Smooth muscle cell (in vitro differentiated cells): ENCODE data around the gene AMFR. TPM values are rescaled to one million over a fixed set of nuclear protein-coding genes. Genes with fewer than 3 reads are reported as not detected.

Experiments
- DNase-seq: peaks from one replicate; lab custom pipeline; 2025; ENCODE audit not compliant: unreplicated experiment; lab: John Stamatoyannopoulos, UW
- H2AFZ ChIP-seq: fragments of 200-600 bp; sonication (generic); 2 replicates; pipeline ENCODE4 v1.6.0; 2016; ENCODE audit warnings: antibody characterized with exemption, low read depth, mild to moderate bottlenecking
- H3F3A ChIP-seq: fragments of 200-600 bp; sonication (generic); 2 replicates; pipeline ENCODE4 v1.6.0; 2017; ENCODE audit warnings: antibody characterized with exemption, low read depth
- H3K27ac ChIP-seq: fragments of 200-600 bp; sonication (generic); 2 replicates; pipeline ENCODE4 v1.5.1; 2016; ENCODE audit warnings: low read depth, mild to moderate bottlenecking
- H3K27me3 ChIP-seq: fragments of 200-600 bp; sonication (generic); 2 replicates; pipeline ENCODE4 v1.6.1; 2016; ENCODE audit warnings: low read depth, mild to moderate bottlenecking
- H3K36me3 ChIP-seq: fragments of 200-600 bp; sonication (generic); 2 replicates; pipeline ENCODE4 v1.5.1; 2016; ENCODE audit warnings: low read depth
- H3K4me1 ChIP-seq: fragments of 200-600 bp; sonication (generic); 2 replicates; pipeline ENCODE4 v1.5.1; 2016; ENCODE audit warnings: low read depth
- H3K4me2 ChIP-seq: fragments of 200-600 bp; sonication (generic); 2 replicates; pipeline ENCODE4 v1.6.0; 2016; ENCODE audit warnings: mild to moderate bottlenecking
- H3K4me3 ChIP-seq: fragments of 200-600 bp; sonication (generic); 2 replicates; pipeline ENCODE4 v1.5.1; 2016; ENCODE audit warnings: mild to moderate bottlenecking
- H3K79me2 ChIP-seq: fragments of 200-600 bp; sonication (generic); 2 replicates; pipeline ENCODE4 v1.6.0; 2016; ENCODE audit warnings: low read depth, mild to moderate bottlenecking
- H3K9ac ChIP-seq: fragments of 200-600 bp; sonication (generic); 2 replicates; pipeline ENCODE4 v1.6.0; 2016; ENCODE audit warnings: low read depth
- H3K9me3 ChIP-seq: fragments of 200-600 bp; sonication (generic); replicated peaks from 2 replicates; pipeline ENCODE4 v1.5.1; 2016; ENCODE audit warnings: low read depth
- H4K20me1 ChIP-seq: fragments of 200-600 bp; sonication (generic); 2 replicates; pipeline ENCODE4 v1.6.0; 2016; ENCODE audit warnings: low read depth
- WGBS: methylation state at CpG from one replicate; pipeline ENCODE4 v1.1.7; 2016; ENCODE audit warnings: low lambda C conversion rate; 5-methylcytosine and 5-hydroxymethylcytosine counted together
- polyA plus RNA-seq: library from polyadenylated mRNA; unstranded; fragments of >200 nt; fragmentation: Nextera tagmentation; extraction: Ambion mirVana; gene quantifications from 2 replicates; pipeline ENCODE4 v1.2.1, GENCODE V29; 2016
- total RNA-seq: library from RNA; depleted of rRNA; stranded (reverse); fragments of >200 nt; gene quantifications from 2 replicates; pipeline ENCODE4 v1.2.3, GENCODE V29; 2014
- TF ChIP-seq, protein P1 (sequence below): fragments of 200-600 bp; sonication (generic); IDR thresholded peaks from 2 replicates; pipeline ENCODE4 v1.5.1; 2017; ENCODE audit warnings: borderline replicate concordance, mild to moderate bottlenecking, antibody characterized with exemption; ENCODE audit not compliant: insufficient read depth, poor library complexity, severe bottlenecking

Gene AMFR
- total and polyA plus RNA-seq, 2 experiments from 2014 or later, result 45.2 to 76.6 TPM

DNA sequence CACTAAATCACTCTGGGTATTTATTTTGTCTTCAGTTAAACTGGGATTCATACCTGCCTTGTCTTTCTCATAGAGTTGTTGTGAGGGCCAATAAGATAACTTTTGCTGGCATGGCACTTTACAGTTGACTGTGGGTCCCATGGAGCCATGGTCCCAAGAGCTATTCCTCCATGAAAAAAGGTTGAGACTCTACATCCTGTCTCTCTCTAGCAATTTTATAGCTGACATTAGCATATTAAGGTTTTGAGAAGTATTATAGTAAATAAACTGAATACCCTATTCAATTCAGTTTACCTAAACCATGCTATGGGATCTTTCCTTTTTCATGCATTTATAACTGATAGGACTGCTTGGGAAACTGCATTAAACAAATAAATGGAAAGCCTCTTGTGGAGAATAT, 43.5 kb upstream of the AMFR start:
- Histone ChIP-seq H3K79me2 (no peaks in the 10 kb centered on the region), H2AFZ (no peak overlapping the region), H3K4me3 (no peak overlapping the region), H3K9ac (no peak overlapping the region), H3K4me2 (no peak overlapping the region), H3K9me3 (no peaks in the 10 kb centered on the region), H3K27ac (no peak overlapping the region), H3K4me1 (no peaks in the 10 kb centered on the region), H3K27me3 (no peaks in the 10 kb centered on the region), H3K36me3 (peaks cover 51% of the 10 kb centered on the region), H4K20me1 (no peaks in the 10 kb centered on the region), H3F3A (no peaks in the 10 kb centered on the region)
- no peak for DNase-seq
- TF ChIP-seq, protein P1, sequence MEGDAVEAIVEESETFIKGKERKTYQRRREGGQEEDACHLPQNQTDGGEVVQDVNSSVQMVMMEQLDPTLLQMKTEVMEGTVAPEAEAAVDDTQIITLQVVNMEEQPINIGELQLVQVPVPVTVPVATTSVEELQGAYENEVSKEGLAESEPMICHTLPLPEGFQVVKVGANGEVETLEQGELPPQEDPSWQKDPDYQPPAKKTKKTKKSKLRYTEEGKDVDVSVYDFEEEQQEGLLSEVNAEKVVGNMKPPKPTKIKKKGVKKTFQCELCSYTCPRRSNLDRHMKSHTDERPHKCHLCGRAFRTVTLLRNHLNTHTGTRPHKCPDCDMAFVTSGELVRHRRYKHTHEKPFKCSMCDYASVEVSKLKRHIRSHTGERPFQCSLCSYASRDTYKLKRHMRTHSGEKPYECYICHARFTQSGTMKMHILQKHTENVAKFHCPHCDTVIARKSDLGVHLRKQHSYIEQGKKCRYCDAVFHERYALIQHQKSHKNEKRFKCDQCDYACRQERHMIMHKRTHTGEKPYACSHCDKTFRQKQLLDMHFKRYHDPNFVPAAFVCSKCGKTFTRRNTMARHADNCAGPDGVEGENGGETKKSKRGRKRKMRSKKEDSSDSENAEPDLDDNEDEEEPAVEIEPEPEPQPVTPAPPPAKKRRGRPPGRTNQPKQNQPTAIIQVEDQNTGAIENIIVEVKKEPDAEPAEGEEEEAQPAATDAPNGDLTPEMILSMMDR, result no peak

DNA sequence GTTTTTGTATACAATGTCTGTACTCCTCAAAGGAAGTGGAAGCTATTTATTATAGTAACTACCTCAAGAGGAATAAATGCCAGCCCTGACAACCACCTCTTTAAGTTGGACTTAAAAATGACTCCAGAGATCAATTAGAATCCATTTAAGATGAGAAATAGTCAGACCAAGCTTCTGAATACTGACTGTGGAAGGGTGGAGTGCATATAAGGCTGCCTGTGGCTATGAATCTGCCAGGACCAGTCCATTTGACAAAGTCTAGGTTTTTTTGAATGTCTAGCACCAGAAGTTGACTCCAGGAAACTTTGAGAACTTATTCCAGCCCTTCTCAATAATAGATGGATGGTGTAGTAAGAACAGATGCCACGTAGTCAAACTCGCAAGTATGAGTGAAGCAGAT, 41.0 kb upstream of the AMFR start:
- Histone ChIP-seq H3K27me3 (no peaks in the 10 kb centered on the region), H3K36me3 (peaks cover 36% of the 10 kb centered on the region), H3K27ac (no peak overlapping the region), H3K4me1 (no peaks in the 10 kb centered on the region), H3K79me2 (no peaks in the 10 kb centered on the region), H3K9me3 (no peaks in the 10 kb centered on the region), H3K9ac (no peak overlapping the region), H2AFZ (no peak overlapping the region), H3K4me3 (no peak overlapping the region), H3F3A (no peaks in the 10 kb centered on the region), H4K20me1 (peaks cover 2% of the 10 kb centered on the region), H3K4me2 (no peak overlapping the region)
- TF ChIP-seq, protein P1, result no peak
- DNase-seq, result no peak
- WGBS, result 95% methylated on average over 2 of the region's 2 CpGs

DNA sequence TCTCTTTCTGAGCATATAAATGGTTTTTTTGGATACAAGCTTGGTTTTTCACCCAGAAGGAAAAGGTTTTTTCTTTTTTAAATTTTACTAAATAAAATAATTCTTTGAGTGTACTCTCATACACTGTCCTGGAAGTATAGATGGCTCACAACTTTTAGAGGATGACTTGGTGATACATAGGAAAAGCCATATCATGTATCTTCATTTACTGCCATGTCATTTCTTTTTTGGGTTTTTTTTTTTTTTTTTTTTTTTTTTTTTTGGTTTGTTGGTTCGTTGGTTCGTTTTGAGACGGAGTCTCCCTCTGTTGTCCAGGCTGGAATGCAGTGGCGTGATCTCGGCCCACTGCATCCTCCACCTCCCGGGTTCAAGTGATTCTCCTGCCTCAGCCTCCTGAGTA, 37.8 kb upstream of the AMFR start:
- WGBS, result 97% methylated on average over 6 of the region's 6 CpGs
- no peak overlapping the region for H3K9ac ChIP-seq
- H3K27ac ChIP-seq, result no peak overlapping the region
- peaks cover 48% of the 10 kb centered on the region for H3K36me3 ChIP-seq
- peaks cover 19% of the 10 kb centered on the region for H4K20me1 ChIP-seq
- no peaks in the 10 kb centered on the region for H3K27me3 ChIP-seq
- peaks cover 4% of the 10 kb centered on the region for H3K4me1 ChIP-seq
- H3F3A ChIP-seq, result peaks cover 3% of the 10 kb centered on the region
- no peak for DNase-seq
- H2AFZ ChIP-seq, result no peak overlapping the region
- TF ChIP-seq, protein P1, result no peak
- H3K79me2 ChIP-seq, result no peaks in the 10 kb centered on the region
- no peaks in the 10 kb centered on the region for H3K9me3 ChIP-seq
- H3K4me2 ChIP-seq, result no peak overlapping the region
- no peak overlapping the region for H3K4me3 ChIP-seq

DNA sequence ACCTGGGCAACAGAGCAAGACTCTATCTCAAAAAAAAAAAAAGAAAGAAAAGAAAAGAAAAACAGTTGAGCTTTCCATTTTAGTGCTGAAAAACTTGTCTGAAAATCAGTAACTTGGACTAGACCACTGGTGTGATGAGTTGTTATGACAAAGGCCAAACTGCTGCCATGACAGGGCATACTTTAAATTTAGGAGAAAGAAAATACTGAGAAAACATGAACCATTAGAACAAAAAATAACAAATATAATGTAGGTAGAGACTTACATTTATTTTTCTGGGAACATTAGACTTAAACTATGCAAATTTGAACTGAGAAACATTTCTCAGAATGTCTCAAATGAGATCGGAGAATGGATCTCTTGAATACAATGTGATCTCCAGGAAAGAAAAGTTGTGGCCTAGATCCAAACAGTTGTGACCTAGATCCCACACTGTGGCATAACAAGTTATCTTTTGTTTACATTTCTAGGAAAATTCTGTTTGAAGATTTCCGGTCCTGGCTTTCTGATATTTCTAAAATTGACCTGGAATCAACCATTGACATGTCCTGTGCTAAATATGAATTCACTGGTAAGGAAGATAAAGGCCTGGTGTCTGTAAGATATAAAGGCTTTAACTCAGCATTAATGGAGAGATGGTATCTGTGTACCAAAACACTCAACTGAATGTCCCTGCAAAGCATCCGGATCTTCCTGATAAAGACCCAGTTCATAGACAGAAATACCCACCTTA, 36.9 kb upstream of the AMFR start:
- no peaks in the 10 kb centered on the region for H3K9me3 ChIP-seq
- no peak overlapping the region for H3K27ac ChIP-seq
- H3K4me3 ChIP-seq, result no peak overlapping the region
- H3K4me1 ChIP-seq, result peaks cover 4% of the 10 kb centered on the region
- H2AFZ ChIP-seq, result no peak overlapping the region
- no peak for DNase-seq
- H3K27me3 ChIP-seq, result no peaks in the 10 kb centered on the region
- WGBS, result 89% methylated on average over 3 of the region's 3 CpGs
- no peaks in the 10 kb centered on the region for H3K79me2 ChIP-seq
- H3F3A ChIP-seq, result peaks cover 3% of the 10 kb centered on the region
- TF ChIP-seq, protein P1, result no peak
- H3K4me2 ChIP-seq, result no peak overlapping the region
- peaks cover 44% of the 10 kb centered on the region for H3K36me3 ChIP-seq
- peaks cover 19% of the 10 kb centered on the region for H4K20me1 ChIP-seq
- no peak overlapping the region for H3K9ac ChIP-seq
